HepG2 (cell line): Measurements from ENCODE around the gene EFCAB11. TPM values are rescaled to one million over a fixed set of nuclear protein-coding genes. Genes with fewer than 3 reads are reported as not detected.

Source experiments
- DBP ChIP-seq: sonication (generic); formaldehyde crosslinking; IDR thresholded peaks from 2 replicates; pipeline ENCODE4 v1.4.0; 2020; ENCODE audit warnings: missing genetic modification reagents; ENCODE audit errors: not compliant biosample characterization
- HOMEZ ChIP-seq: IDR thresholded peaks from 2 replicates; pipeline ENCODE4 v1.6.1; 2016; ENCODE audit warnings: low read depth
- MEIS1 ChIP-seq: sonication (generic); formaldehyde crosslinking; IDR thresholded peaks from 2 replicates; pipeline ENCODE4 v1.9.0; 2021; ENCODE audit warnings: mild to moderate bottlenecking, missing genetic modification reagents, moderate library complexity, borderline replicate concordance
- RBAK ChIP-seq: sonication (generic); formaldehyde crosslinking; IDR thresholded peaks from 2 replicates; pipeline ENCODE4 v1.5.1; 2020; ENCODE audit warnings: mild to moderate bottlenecking, missing genetic modification reagents
- RXRB ChIP-seq: IDR thresholded peaks from 2 replicates; pipeline ENCODE4 v1.6.1; 2016; ENCODE audit warnings: borderline replicate concordance, missing genetic modification reagents, missing compliant biosample characterization
- SAFB2 ChIP-seq: sonication (generic); formaldehyde crosslinking; IDR thresholded peaks from 2 replicates; pipeline ENCODE4 v1.5.1; 2020; ENCODE audit warnings: missing genetic modification reagents, low read depth, mild to moderate bottlenecking, borderline replicate concordance
- SAP130 ChIP-seq: IDR thresholded peaks from 2 replicates; pipeline ENCODE4 v1.6.1; 2016; ENCODE audit warnings: low read depth
- TSC22D2 ChIP-seq: sonication (generic); formaldehyde crosslinking; IDR thresholded peaks from 2 replicates; pipeline ENCODE4 v1.5.1; 2020; ENCODE audit warnings: missing genetic modification reagents, mild to moderate bottlenecking, borderline replicate concordance
- ZBTB7B ChIP-seq: sonication (generic); formaldehyde crosslinking; IDR thresholded peaks from 2 replicates; pipeline ENCODE4 v1.4.0; 2020; ENCODE audit warnings: missing genetic modification reagents
- ZBTB8A ChIP-seq: sonication (generic); formaldehyde crosslinking; IDR thresholded peaks from 2 replicates; pipeline ENCODE4 v1.4.0; 2020; ENCODE audit warnings: mild to moderate bottlenecking, low read depth, missing genetic modification reagents, borderline replicate concordance
- ZEB1 ChIP-seq: IDR thresholded peaks from 2 replicates; pipeline ENCODE4 v1.6.1; 2012; ENCODE audit warnings: mild to moderate bottlenecking, low read depth, inconsistent platforms; ENCODE audit not compliant: insufficient replicate concordance
- ZFP36L2 ChIP-seq: sonication (generic); formaldehyde crosslinking; IDR thresholded peaks from 2 replicates; pipeline ENCODE4 v1.4.0; 2020; ENCODE audit warnings: missing genetic modification reagents
- ZNF205 ChIP-seq: IDR thresholded peaks from 2 replicates; pipeline ENCODE4 v1.6.1; 2018; ENCODE audit warnings: missing biosample characterization, missing genetic modification reagents
- ZNF232 ChIP-seq: sonication (generic); formaldehyde crosslinking; IDR thresholded peaks from 2 replicates; pipeline ENCODE4 v1.4.0; 2020; ENCODE audit warnings: missing genetic modification reagents, borderline replicate concordance
- ZNF281 ChIP-seq: sonication (generic); formaldehyde crosslinking; IDR thresholded peaks from 2 replicates; pipeline ENCODE4 v1.4.0; 2020; ENCODE audit warnings: missing genetic modification reagents, borderline replicate concordance
- ZNF337 ChIP-seq: sonication (generic); formaldehyde crosslinking; IDR thresholded peaks from 2 replicates; pipeline ENCODE4 v1.5.1; 2020; ENCODE audit warnings: missing genetic modification reagents, low read depth, mild to moderate bottlenecking, borderline replicate concordance
- ZNF740 ChIP-seq: sonication (generic); formaldehyde crosslinking; IDR thresholded peaks from 2 replicates; pipeline ENCODE4 v1.4.0; 2020; ENCODE audit warnings: missing genetic modification reagents
- ZNF800 ChIP-seq: sonication (generic); formaldehyde crosslinking; IDR thresholded peaks from 2 replicates; pipeline ENCODE4 v1.4.0; 2020; ENCODE audit warnings: missing genetic modification reagents
- ZNF83 ChIP-seq: sonication (generic); formaldehyde crosslinking; IDR thresholded peaks from 2 replicates; pipeline ENCODE4 v1.4.0; 2020; ENCODE audit warnings: missing genetic modification reagents, mild to moderate bottlenecking, borderline replicate concordance
- ZSCAN31 ChIP-seq: sonication (generic); formaldehyde crosslinking; IDR thresholded peaks from 2 replicates; pipeline ENCODE4 v1.5.0; 2020; ENCODE audit warnings: low read depth, mild to moderate bottlenecking, missing genetic modification reagents
- polyA plus RNA-seq, 8 experiments: library from polyadenylated mRNA; depleted of rRNA in 3 of 8; stranded (reverse) in 7 of 8; unstranded in 1 of 8; fragments of >200 nt; fragmentation: Illumina TruSeq in 4 of 8; extraction: Trizol in 4 of 8; gene quantifications; 2 replicates each; pipeline versions ENCODE4 v1.2.1 to v1.2.3, GENCODE V29; 2011 to 2016; ENCODE audit warnings: low read depth in 4 of 8, missing spikeins in 1 of 8, mixed read lengths in 1 of 8; ENCODE audit not compliant: insufficient read depth in 1 of 8
- total RNA-seq, 5 experiments: library from RNA; depleted of rRNA; stranded (reverse); fragments of >200 nt; fragmentation: Illumina TruSeq; extraction: Trizol; gene quantifications; 2 replicates each; pipeline ENCODE4 v1.2.3, GENCODE V29; 2016; ENCODE audit warnings: low read depth in 1 of 5

The EFCAB11 gene
- total and polyA plus RNA-seq, 2 of the 13 experiments (the other 11 are each of a cell fraction or from before 2014, with no cell fraction given) = 8.2 to 31.5 TPM

- TF ChIP-seq ZBTB7B (CRISPR knock-in tag) (0 out of 2 replicates have a peak, but pooled peaks have one; percentile 23), HOMEZ (CRISPR knock-in tag) (no peak), ZEB1 (no peak), ZNF740 (CRISPR knock-in tag) (peak; percentile 19; the same call in 1 of the 2 replicates), RXRB (CRISPR knock-in tag) (peak; percentile 43; the same call in 1 of the 2 replicates), ZNF232 (CRISPR knock-in tag) (peak; percentile 67; the same call in 1 of the 2 replicates), ZNF337 (CRISPR knock-in tag) (no peak), SAFB2 (CRISPR knock-in tag) (no peak), ZNF205 (CRISPR knock-in tag) (no peak), ZFP36L2 (CRISPR knock-in tag) (no peak), ZSCAN31 (CRISPR knock-in tag) (peak; percentile 28; the same call in 1 of the 2 replicates), ZNF83 (CRISPR knock-in tag) (no peak), RBAK (CRISPR knock-in tag) (0 out of 2 replicates have a peak, but pooled peaks have one; percentile 36), DBP (CRISPR knock-in tag) (peak; percentile 69), ZNF800 (peak; percentile 74; the same call in 1 of the 2 replicates), ZBTB8A (CRISPR knock-in tag) (no peak), MEIS1 (CRISPR knock-in tag) (0 out of 2 replicates have a peak, but pooled peaks have one; percentile 54), ZNF281 (CRISPR knock-in tag) (peak; percentile 67; the same call in 1 of the 2 replicates), TSC22D2 (CRISPR knock-in tag) (no peak), SAP130 (CRISPR knock-in tag) (peak; percentile 39; the same call in 1 of the 2 replicates)
Observed at GRCh38 chr14:89773644-89774316, 180.8 kb downstream of the EFCAB11 start (continued).
